CD14-positive monocyte (primary cell): ENCODE data around the gene ARL4A. TPM values are rescaled to one million over a fixed set of nuclear protein-coding genes. Genes with fewer than 3 reads are reported as not detected.

Experiments used
- DNase-seq, 3 donors: peaks; one replicate each; pipeline ENCODE4 v3.0.0-alpha.2; 2011 to 2022
- H2AFZ ChIP-seq: 2 replicates; pipeline ENCODE4 v1.6.0; 2012; ENCODE audit warnings: mild to moderate bottlenecking, low read depth, low read length, inconsistent platforms; ENCODE audit not compliant: insufficient read depth, poor library complexity, severe bottlenecking
- H3K27ac ChIP-seq, 2 donors: 1 replicate in 1 of 2; 2 replicates in 1 of 2; pipeline ENCODE4 v1.5.1; 2012 to 2013; ENCODE audit warnings: low read length in 2 of 2, control low read depth in 1 of 2, inconsistent platforms in 1 of 2, low read depth in 1 of 2, mild to moderate bottlenecking in 1 of 2
- H3K27me3 ChIP-seq, 2 donors: one replicate each; pipeline versions ENCODE4 v1.6.0 to v1.6.1; 2011 to 2013; ENCODE audit warnings: low read length in 2 of 2; ENCODE audit not compliant: control insufficient read depth in 2 of 2, insufficient read depth in 2 of 2
- H3K36me3 ChIP-seq, 2 donors: replicated peaks in 1 of 2; 1 replicate in 1 of 2; 2 replicates in 1 of 2; pipeline versions ENCODE4 v1.5.1 to v1.6.1; 2012 to 2013; ENCODE audit warnings: low read length in 2 of 2, control low read depth in 1 of 2, inconsistent platforms in 1 of 2, mild to moderate bottlenecking in 1 of 2; ENCODE audit not compliant: insufficient read depth in 2 of 2, control insufficient read depth in 1 of 2
- H3K4me1 ChIP-seq, 2 donors: 1 replicate in 1 of 2; 2 replicates in 1 of 2; pipeline versions ENCODE4 v1.5.1 to v1.6.1; 2012 to 2013; ENCODE audit warnings: low read length in 2 of 2, control low read depth in 1 of 2, inconsistent platforms in 1 of 2, mild to moderate bottlenecking in 1 of 2, moderate library complexity in 1 of 2; ENCODE audit not compliant: insufficient read depth in 2 of 2, control insufficient read depth in 1 of 2
- H3K4me2 ChIP-seq: replicated peaks from 2 replicates; pipeline ENCODE3; 2012; ENCODE audit warnings: low read length, moderate library complexity, mild to moderate bottlenecking; ENCODE audit not compliant: poor library complexity, severe bottlenecking; ENCODE audit errors: extremely low read depth
- H3K4me3 ChIP-seq, 3 experiments: fragments of 200-600 bp in 1 of 3; sonication (generic) in 1 of 3; replicated peaks in 1 of 3; 1 replicate in 2 of 3; 2 replicates in 1 of 3; pipeline ENCODE4 v1.5.1; 2011 to 2013; ENCODE audit warnings: low read length in 3 of 3, mild to moderate bottlenecking in 3 of 3, control low read depth in 2 of 3, low read depth in 2 of 3, inconsistent platforms in 1 of 3, moderate library complexity in 1 of 3
- H3K79me2 ChIP-seq: 2 replicates; pipeline ENCODE4 v1.6.0; 2012; ENCODE audit warnings: mild to moderate bottlenecking, control low read depth, inconsistent platforms, low read length, moderate library complexity; ENCODE audit not compliant: insufficient read depth
- H3K9ac ChIP-seq: 2 replicates; pipeline ENCODE4 v1.6.0; 2017; ENCODE audit warnings: low read length, mild to moderate bottlenecking; ENCODE audit not compliant: insufficient read depth, poor library complexity, severe bottlenecking
- H3K9me3 ChIP-seq, 2 donors: replicated peaks in 1 of 2; 1 replicate in 1 of 2; 2 replicates in 1 of 2; pipeline versions ENCODE4 v1.5.1 to v1.6.1; 2012 to 2013; ENCODE audit warnings: low read length in 2 of 2, control low read depth in 1 of 2; ENCODE audit not compliant: control insufficient read depth in 1 of 2, insufficient read depth in 1 of 2
- H4K20me1 ChIP-seq: 2 replicates; pipeline ENCODE4 v1.6.0; 2012; ENCODE audit warnings: mild to moderate bottlenecking, low read length, control low read depth, moderate library complexity; ENCODE audit not compliant: insufficient read depth
- H3K27ac Mint-ChIP-seq, 7 donors: one replicate each; pipeline ENCODE4 v1.8.0; 2020; ENCODE audit warnings: mild to moderate bottlenecking in 7 of 7, mixed read lengths in 7 of 7, moderate library complexity in 6 of 7, inconsistent platforms in 2 of 7
- H3K27me3 Mint-ChIP-seq, 3 donors: one replicate each; pipeline ENCODE4 v1.8.0; 2021 to 2022; ENCODE audit warnings: low read depth in 3 of 3, mild to moderate bottlenecking in 3 of 3, mixed read lengths in 3 of 3, moderate library complexity in 3 of 3, inconsistent platforms in 1 of 3
- H3K36me3 Mint-ChIP-seq, 2 donors: one replicate each; pipeline ENCODE4 v1.8.0; 2020; ENCODE audit warnings: mixed read lengths in 2 of 2, inconsistent platforms in 1 of 2, mild to moderate bottlenecking in 1 of 2
- H3K4me1 Mint-ChIP-seq: one replicate; pipeline ENCODE4 v1.8.0; 2020; ENCODE audit warnings: mild to moderate bottlenecking, mixed read lengths
- H3K4me3 Mint-ChIP-seq, 2 donors: one replicate each; pipeline ENCODE4 v1.8.0; 2020; ENCODE audit warnings: mild to moderate bottlenecking in 2 of 2, mixed read lengths in 2 of 2, moderate library complexity in 1 of 2
- H3K9me3 Mint-ChIP-seq, 7 donors: one replicate each; pipeline ENCODE4 v1.8.0; 2020 to 2022; ENCODE audit warnings: mixed read lengths in 7 of 7, mild to moderate bottlenecking in 6 of 7, moderate library complexity in 6 of 7, inconsistent platforms in 2 of 7
- CTCF ChIP-seq: fragments of 200-600 bp; IDR thresholded peaks from one replicate; pipeline ENCODE4 v1.8.0; 2022; ENCODE audit warnings: antibody characterized with exemption, mild to moderate bottlenecking
- WGBS: methylation state at CpG from one replicate; pipeline ENCODE4 v1.1.5; 2013; ENCODE audit warnings: missing lambda C conversion rate; ENCODE audit not compliant: insufficient coverage; 5-methylcytosine and 5-hydroxymethylcytosine counted together
- intact Hi-C, 2 donors: fragments of 100-400 bp; cut with micrococcal nuclease; formaldehyde crosslinking; loops; one replicate each; pipeline versions ENCODE4 v1.15.0 to v1.15.1; 2023
- polyA plus RNA-seq, 3 donors: library from polyadenylated mRNA; depleted of rRNA in 1 of 3; unstranded in 2 of 3; stranded (reverse) in 1 of 3; fragments of 300-500 nt in 2 of 3; fragments of >200 nt in 1 of 3; fragmentation: Illumina TruSeq in 2 of 3; gene quantifications; 1 replicate in 2 of 3; 2 replicates in 1 of 3; pipeline ENCODE4 v1.2.3, GENCODE V29; 2012 to 2021

ARL4A gene
- polyA plus RNA-seq, 3 donors: 60.3 to 125 (median 69.3) TPM

- H3K9me3 Mint-ChIP-seq: no peaks in the 10 kb centered on the region
- H3K27ac Mint-ChIP-seq: no peak overlapping the region
- Histone ChIP-seq H3K36me3 (no peaks in the 10 kb centered on the region), H2AFZ (no peak overlapping the region), H3K4me1 (peaks cover 13 to 27% of the 10 kb centered on the region in 2 donors), H3K79me2 (no peaks in the 10 kb centered on the region), H3K9ac (no peak overlapping the region), H3K4me2 (no peak overlapping the region), H3K27ac (no peak overlapping the region), H4K20me1 (no peaks in the 10 kb centered on the region), H3K4me3 (no peak overlapping the region), H3K9me3 (no peaks in the 10 kb centered on the region), H3K27me3 (no peaks in the 10 kb centered on the region)
- peaks cover 9% of the 10 kb centered on the region for H3K4me1 Mint-ChIP-seq
- H3K27me3 Mint-ChIP-seq: no peaks in the 10 kb centered on the region
- 100% methylated on average over 1 of the region's 5 CpGs for WGBS
- H3K4me3 Mint-ChIP-seq: no peak overlapping the region
- no peak for TF ChIP-seq CTCF
- DNase-seq: no peak
- H3K36me3 Mint-ChIP-seq: no peaks in the 10 kb centered on the region
- intact Hi-C loops: loop anchor here in 1 of 2 donors (10.0 kb wide), 1 partner anchor 72 kb away; no protein-coding TSS in a partner anchor
Measured at GRCh38 chr7:12642508-12642907, 44.9 kb upstream of the ARL4A start.

GRCh38 chr7:12643001-12643643 is 44.3 kb upstream of the ARL4A start:
- Histone ChIP-seq H2AFZ (peak overlapping the region; percentile 73), H3K27ac (peak overlapping the region in 1 of 2 donors; percentile 72), H3K4me3 (no peak overlapping the region), H3K36me3 (no peaks in the 10 kb centered on the region), H4K20me1 (no peaks in the 10 kb centered on the region), H3K79me2 (no peaks in the 10 kb centered on the region), H3K9ac (no peak overlapping the region), H3K27me3 (no peaks in the 10 kb centered on the region), H3K4me2 (peak overlapping the region; percentile 29), H3K4me1 (peaks cover 9 to 23% of the 10 kb centered on the region in 2 donors), H3K9me3 (no peaks in the 10 kb centered on the region)
- Mint-ChIP-seq H3K27me3 (no peaks in the 10 kb centered on the region), H3K9me3 (no peaks in the 10 kb centered on the region), H3K4me1 (peaks cover 7% of the 10 kb centered on the region), H3K27ac (no peak overlapping the region), H3K4me3 (no peak overlapping the region), H3K36me3 (no peaks in the 10 kb centered on the region)
- intact Hi-C loops: loop anchor here in 1 of 2 donors (10.0 kb wide), 1 partner anchor 72 kb away; no protein-coding TSS in a partner anchor
- no peak for TF ChIP-seq CTCF
- WGBS: 100% methylated on average over 1 of the region's 3 CpGs
- no peak for DNase-seq
